GOT3 (cell line): ENCODE results near the gene CTDSPL2.
"Not testable (repeated sequence)": the region's sequence is repeated elsewhere in the genome, so short reads cannot be mapped to it uniquely, and the experiment has no call there.

ENCODE experiments used
- DNase-seq: peaks from one replicate; lab custom pipeline; 2025; ENCODE audit warnings: mixed read lengths; lab: John Stamatoyannopoulos, UW

The CTDSPL2 gene

GRCh38 chr15:44541282-44541958 lies 114.0 kb downstream of the CTDSPL2 start:
- no peak for DNase-seq

- DNase-seq = no peak
Observed at GRCh38 chr15:44542596-44542995, 115.2 kb downstream of the CTDSPL2 start.

GRCh38 chr15:44544745-44545144 lies 117.3 kb downstream of the CTDSPL2 start:
- not testable (repeated sequence) for DNase-seq

- no peak for DNase-seq
Observed at GRCh38 chr15:44545913-44546802, 118.7 kb downstream of the CTDSPL2 start.

GRCh38 chr15:44549152-44549551 lies 121.7 kb downstream of the CTDSPL2 start:
- DNase-seq = not testable (repeated sequence)

- no peak for DNase-seq
Observed at GRCh38 chr15:44550256-44550655, 122.8 kb downstream of the CTDSPL2 start.

GRCh38 chr15:44550734-44551133 lies 123.3 kb downstream of the CTDSPL2 start:
- no peak for DNase-seq

- no peak for DNase-seq
Observed at GRCh38 chr15:44554934-44555723, 127.7 kb downstream of the CTDSPL2 start.

GRCh38 chr15:44560926-44561325 lies 133.5 kb downstream of the CTDSPL2 start:
- not testable (repeated sequence) for DNase-seq

- no peak for DNase-seq
Observed at GRCh38 chr15:44565387-44566154, 138.1 kb downstream of the CTDSPL2 start.

- DNase-seq = no peak
Observed at GRCh38 chr15:44566155-44566540, 138.7 kb downstream of the CTDSPL2 start.

- no peak for DNase-seq
Observed at GRCh38 chr15:44568338-44568737, 140.9 kb downstream of the CTDSPL2 start.

GRCh38 chr15:44569316-44569715 lies 141.9 kb downstream of the CTDSPL2 start:
- no peak for DNase-seq

GRCh38 chr15:44570361-44570760 lies 142.9 kb downstream of the CTDSPL2 start:
- DNase-seq = no peak

GRCh38 chr15:44573386-44573785 lies 146.0 kb downstream of the CTDSPL2 start:
- no peak for DNase-seq

- DNase-seq = no peak
Observed at GRCh38 chr15:44574734-44575133, 147.3 kb downstream of the CTDSPL2 start.
